GM13976 (cell line): ENCODE measurements around the gene SGCG.

Experiments used
- DNase-seq: peaks from one replicate; pipeline ENCODE4 v3.0.0; 2012; ENCODE audit warnings: low spot score
- CTCF ChIP-seq: IDR thresholded peaks from 2 replicates; pipeline ENCODE4 v1.5.1; 2012; ENCODE audit warnings: borderline replicate concordance, mild to moderate bottlenecking; ENCODE audit not compliant: insufficient read depth; ENCODE audit errors: extremely low read depth, missing control alignments, control extremely low read depth
- in situ Hi-C: fragments of 300-500 bp; cut with MboI; formaldehyde crosslinking; loops from one replicate; pipeline ENCODE4 v1.12.0; 2022; ENCODE audit warnings: low sequenced_read_pairs, mixed read lengths, inconsistent platforms; ENCODE audit not compliant: unreplicated experiment

Gene SGCG

DNA sequence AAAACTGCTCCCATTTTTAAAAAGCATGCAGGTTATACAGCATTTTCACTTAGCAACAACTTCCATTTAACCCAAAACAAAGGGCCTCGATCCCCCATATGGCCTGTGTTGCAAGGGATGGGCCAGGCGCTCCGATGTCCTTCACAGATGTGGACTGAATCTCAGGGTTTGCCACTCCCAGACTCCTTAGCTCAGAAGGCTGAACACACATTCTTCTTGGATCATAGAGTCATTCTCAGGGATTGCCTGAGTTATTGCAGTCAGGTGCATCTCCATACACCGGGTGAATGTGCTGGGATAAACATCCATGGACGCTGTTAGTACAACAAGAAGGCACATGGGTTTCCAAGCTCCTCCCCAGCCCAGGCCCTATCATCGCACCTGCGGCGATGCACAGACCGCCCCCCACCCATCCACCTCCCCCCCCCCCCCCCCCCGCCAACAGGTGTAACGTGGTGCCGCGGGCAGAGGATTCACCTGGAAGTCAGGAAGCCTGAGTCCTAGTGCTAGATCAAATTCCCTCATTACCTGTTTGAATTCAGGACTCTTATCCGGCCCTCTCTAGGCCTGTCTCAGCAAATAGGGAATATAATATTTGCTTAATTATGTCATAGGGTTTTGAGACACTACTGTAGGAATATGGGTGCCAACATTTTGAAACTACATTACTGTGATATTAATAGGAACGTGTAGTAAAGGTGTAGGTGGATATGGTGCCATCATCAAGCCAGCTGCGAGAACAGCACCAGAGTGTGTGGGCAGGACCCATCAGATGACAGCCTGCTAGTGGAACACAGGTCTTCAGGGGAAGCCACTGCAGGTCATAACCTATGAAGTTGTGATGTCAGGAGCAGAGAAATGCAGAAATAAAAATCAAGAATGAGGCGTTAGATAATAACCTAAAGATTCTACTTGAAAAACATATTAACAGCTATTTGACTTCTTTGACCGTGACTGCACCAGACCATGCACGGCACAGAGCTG lies 141.9 kb downstream of the SGCG start:
- in situ Hi-C loops = no loop called here
- TF ChIP-seq CTCF = no peak
- DNase-seq = peak; percentile 37

DNA sequence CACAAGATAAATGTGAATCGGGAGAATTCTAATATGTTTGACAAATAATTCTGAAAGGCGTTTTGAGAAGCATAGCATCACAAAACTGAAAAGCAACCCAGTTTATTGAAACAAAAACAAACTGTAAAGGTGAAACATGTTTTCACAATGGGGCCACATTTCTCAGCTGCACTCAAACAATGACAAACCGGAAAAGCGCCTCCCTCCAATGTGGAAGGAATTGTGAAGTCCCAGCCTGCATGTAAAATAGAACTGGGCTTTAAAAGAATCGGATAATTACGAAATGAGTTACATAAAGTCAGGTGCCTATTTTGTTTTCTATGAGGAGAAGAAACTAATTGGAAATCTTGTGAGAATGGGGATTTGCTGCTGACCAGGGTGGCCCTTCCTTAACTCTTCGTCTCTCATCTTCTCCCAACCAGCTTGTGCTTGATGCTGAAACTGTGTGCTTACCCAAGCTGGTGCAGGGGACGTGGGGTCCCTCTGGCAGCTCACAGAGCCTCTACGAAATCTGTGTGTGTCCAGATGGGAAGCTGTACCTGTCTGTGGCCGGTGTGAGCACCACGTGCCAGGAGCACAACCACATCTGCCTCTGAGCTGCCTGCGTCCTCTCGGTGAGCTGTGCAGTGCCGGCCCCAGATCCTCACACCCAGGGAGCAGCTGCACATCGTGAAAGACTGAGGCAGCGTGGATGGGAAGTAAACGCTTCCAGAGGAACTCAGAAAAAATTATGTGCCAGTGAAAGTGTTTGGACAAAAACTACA lies 143.3 kb downstream of the SGCG start:
- no peak for DNase-seq
- in situ Hi-C loops = no loop called here
- TF ChIP-seq CTCF = no peak

DNA sequence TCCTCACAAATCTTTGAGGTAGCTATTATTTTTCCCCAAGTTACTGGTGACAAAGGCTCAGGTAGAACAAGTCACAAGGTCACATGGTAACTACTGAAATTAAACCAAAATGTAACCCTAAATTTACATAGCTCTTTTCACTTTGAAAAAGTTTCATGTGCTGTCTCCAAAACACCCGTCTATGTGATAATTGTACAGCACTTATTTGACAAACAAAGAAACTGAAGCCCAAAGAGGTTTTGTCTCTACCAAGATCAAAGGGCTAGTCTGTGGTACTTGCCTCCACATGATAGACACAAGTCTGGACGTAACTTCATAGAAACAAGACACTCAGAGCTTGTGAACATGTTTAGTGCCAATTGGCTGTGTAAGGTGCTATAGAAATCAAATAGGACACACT lies 144.4 kb downstream of the SGCG start:
- no peak for TF ChIP-seq CTCF
- DNase-seq = no peak
- in situ Hi-C loops = no loop called here

GRCh38 chr13:23330356-23330755 lies 149.6 kb downstream of the SGCG start:
- DNase-seq = no peak
- TF ChIP-seq CTCF = no peak
- in situ Hi-C loops = no loop called here

- TF ChIP-seq CTCF = no peak
- in situ Hi-C loops = no loop called here
- no peak for DNase-seq
Observed at GRCh38 chr13:23339225-23339624, 158.4 kb downstream of the SGCG start.

- in situ Hi-C loops = no loop called here
Observed at GRCh38 chr13:23344931-23345595, 164.3 kb downstream of the SGCG start.

More at GRCh38 chr13:23344931-23345595, 164.3 kb downstream of the SGCG start:
- TF ChIP-seq CTCF = no peak
- no peak for DNase-seq
